Body of pancreas (tissue), 4 donors: ENCODE data around the gene F12. TPM values are rescaled to one million over a fixed set of nuclear protein-coding genes. Genes with fewer than 3 reads are reported as not detected.
A peak's percentile ranks its signal among the peaks of the same experiment; 100 is the strongest.

Experiments used
- ATAC-seq: fragments of 150-250 bp; one replicate; pipeline ENCODE4 v1.9.1; 2016
- DNase-seq, 4 donors: peaks; one replicate each; pipeline ENCODE4 v3.0.0-alpha.2; 2019
- H3K27ac ChIP-seq, 4 donors: fragments of 200-600 bp; sonication (generic); 1 replicate in 3 of 4; 2 replicates in 1 of 4; pipeline versions ENCODE4 v1.5.1 to v1.6.1; 2016 to 2019; ENCODE audit warnings: mild to moderate bottlenecking in 1 of 4, mixed read lengths in 1 of 4, moderate library complexity in 1 of 4
- H3K27me3 ChIP-seq, 2 donors: fragments of 200-600 bp; sonication (generic); one replicate each; pipeline ENCODE4 v1.6.0; 2016; ENCODE audit warnings: mild to moderate bottlenecking in 1 of 2
- H3K36me3 ChIP-seq, 2 donors: fragments of 200-600 bp; sonication (generic); replicated peaks in 1 of 2; 2 replicates each; pipeline ENCODE4 v1.5.1; 2016; ENCODE audit warnings: low read depth in 2 of 2; ENCODE audit not compliant: insufficient read depth in 1 of 2
- H3K4me1 ChIP-seq: fragments of 200-600 bp; sonication (generic); one replicate; pipeline ENCODE4 v1.6.0; 2016
- H3K4me3 ChIP-seq, 2 donors: fragments of 200-600 bp; sonication (generic); 1 replicate in 1 of 2; 2 replicates in 1 of 2; pipeline ENCODE4 v1.5.1; 2016 to 2019
- H3K9me3 ChIP-seq, 3 donors: fragments of 200-600 bp; sonication (generic); 1 replicate in 2 of 3; 2 replicates in 1 of 3; pipeline ENCODE4 v1.5.1; 2016
- CTCF ChIP-seq, 7 experiments: fragments of 450-650 bp in 4 of 7; fragments of 200-600 bp in 3 of 7; sonication (generic) in 3 of 7; IDR thresholded peaks; one replicate each; pipeline ENCODE4 v1.5.1; 2016 to 2019; ENCODE audit warnings: antibody characterized with exemption in 7 of 7
- POLR2A ChIP-seq, 3 donors: fragments of 450-650 bp; IDR thresholded peaks; one replicate each; pipeline ENCODE4 v1.6.1; 2016; ENCODE audit warnings: antibody characterized with exemption in 3 of 3, mild to moderate bottlenecking in 2 of 3
- WGBS, 2 donors: methylation state at CpG; one replicate each; pipeline ENCODE4 v1.1.5; 2017; 5-methylcytosine and 5-hydroxymethylcytosine counted together
- intact Hi-C: fragments of 100-400 bp; cut with DNase I; formaldehyde crosslinking; loops from one replicate; pipeline ENCODE4 v1.15.1; 2023
- total RNA-seq, 2 donors: library from RNA; depleted of rRNA; stranded (reverse); fragments of >200 nt; gene quantifications; one replicate each; pipeline ENCODE4 v1.1.0, GENCODE V29; 2016

The F12 gene
- total RNA-seq, 2 donors from 2014 or later: 0.33 to 4.4 TPM

DNA sequence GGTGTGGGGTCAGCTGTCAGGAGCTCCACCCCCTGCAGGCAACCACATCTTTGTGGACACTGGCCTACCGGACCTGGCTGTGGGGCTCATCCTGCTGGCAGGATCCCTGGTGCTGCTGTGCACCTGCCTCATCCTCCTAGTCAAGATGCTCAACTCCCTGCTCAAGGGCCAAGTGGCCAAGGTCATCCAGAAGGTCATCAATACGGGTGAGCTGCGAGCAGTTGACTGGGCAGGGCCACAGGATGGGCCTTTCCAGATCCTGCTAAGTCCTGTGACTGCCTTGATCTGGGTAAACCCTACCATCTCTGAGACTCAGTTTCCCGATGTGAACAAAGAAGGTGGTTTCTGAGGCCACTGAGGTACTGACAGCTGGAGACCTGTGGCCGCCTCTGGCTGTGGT is 15.4 kb downstream of the F12 start:
- H3K4me1 ChIP-seq: no peaks in the 10 kb centered on the region
- no peak overlapping the region for H3K4me3 ChIP-seq
- H3K27ac ChIP-seq: no peak overlapping the region
- no peak for ATAC-seq
- WGBS, 2 donors: 0 to 56% methylated on average over 1 to 5 of the region's 5 CpGs
- H3K27me3 ChIP-seq: no peaks in the 10 kb centered on the region
- no peaks in the 10 kb centered on the region for H3K9me3 ChIP-seq
- H3K36me3 ChIP-seq: no peaks in the 10 kb centered on the region
- intact Hi-C loops: no loop called here
- TF ChIP-seq POLR2A (IDR thresholded peaks at IDR 0.05) (no peak), CTCF (IDR thresholded peaks at IDR 0.05) (no peak)
- DNase-seq: no peak

- TF ChIP-seq POLR2A (IDR thresholded peaks at IDR 0.05): no peak
- no peak for TF ChIP-seq CTCF (IDR thresholded peaks at IDR 0.05)
- Histone ChIP-seq H3K36me3 (no peaks in the 10 kb centered on the region), H3K27me3 (no peaks in the 10 kb centered on the region), H3K4me3 (no peak overlapping the region), H3K4me1 (no peaks in the 10 kb centered on the region), H3K9me3 (no peaks in the 10 kb centered on the region), H3K27ac (no peak overlapping the region)
- DNase-seq (no peak), ATAC-seq (no peak)
- intact Hi-C loops: no loop called here
- 50 to 63% methylated on average over 1 of the region's 1 CpG for WGBS, 2 donors
These were observed 16.1 kb downstream of the F12 start for GRCh38 chr5:177393206-177393765.

- Histone ChIP-seq H3K4me3 (no peak overlapping the region), H3K9me3 (no peaks in the 10 kb centered on the region), H3K27me3 (no peaks in the 10 kb centered on the region), H3K36me3 (no peaks in the 10 kb centered on the region), H3K4me1 (no peaks in the 10 kb centered on the region), H3K27ac (no peak overlapping the region)
- intact Hi-C loops: no loop called here
- ATAC-seq (no peak), DNase-seq (no peak)
- TF ChIP-seq CTCF (IDR thresholded peaks at IDR 0.05) (no peak), POLR2A (IDR thresholded peaks at IDR 0.05) (no peak)
- WGBS, 2 donors: 71 to 76% methylated on average over 5 of the region's 5 CpGs
These were observed 16.6 kb downstream of the F12 start for GRCh38 chr5:177392765-177393164.

- Histone ChIP-seq H3K36me3 (no peaks in the 10 kb centered on the region), H3K27me3 (no peaks in the 10 kb centered on the region), H3K4me3 (no peak overlapping the region), H3K27ac (no peak overlapping the region), H3K9me3 (no peaks in the 10 kb centered on the region), H3K4me1 (no peaks in the 10 kb centered on the region)
- DNase-seq: peak; percentile 89 to 93 (median 90)
- 26 to 51% methylated on average over 8 to 13 of the region's 13 CpGs for WGBS, 2 donors
- intact Hi-C loops: no loop called here
- ATAC-seq: peak; percentile 94
- TF ChIP-seq POLR2A (IDR thresholded peaks at IDR 0.05) (peak in 1 of 3 donors; percentile 5), CTCF (IDR thresholded peaks at IDR 0.05) (peak; percentile 92 to 98 (median 97))
These were observed 18.7 kb downstream of the F12 start for GRCh38 chr5:177390363-177391300.
